HG02870 (cell line): ENCODE results near the gene SIGMAR1.

ENCODE experiments used
- ATAC-seq: cut with Tn5 transposase; IDR thresholded peaks from one replicate; pipeline ENCODE4 v1.9.1; 2021; ENCODE audit warnings: mild to moderate bottlenecking, moderate library complexity; ENCODE audit not compliant: unreplicated experiment

The SIGMAR1 gene

GRCh38 chr9:34606190-34606589 is 31.4 kb downstream of the SIGMAR1 start:
- no peak for ATAC-seq

GRCh38 chr9:34603610-34604231 is 33.9 kb downstream of the SIGMAR1 start:
- no peak for ATAC-seq

- ATAC-seq, result no peak
These were observed 35.5 kb downstream of the SIGMAR1 start for GRCh38 chr9:34601937-34602573.

GRCh38 chr9:34600908-34601307 is 36.7 kb downstream of the SIGMAR1 start:
- ATAC-seq, result no peak

- ATAC-seq, result no peak
These were observed 38.0 kb downstream of the SIGMAR1 start for GRCh38 chr9:34599546-34599945.

- ATAC-seq, result no peak
These were observed 43.4 kb downstream of the SIGMAR1 start for GRCh38 chr9:34594177-34594576.

- no peak for ATAC-seq
These were observed 44.5 kb downstream of the SIGMAR1 start for GRCh38 chr9:34592895-34593601.

GRCh38 chr9:34591917-34592866 is 45.4 kb downstream of the SIGMAR1 start:
- no peak for ATAC-seq

- no peak for ATAC-seq
These were observed 46.2 kb downstream of the SIGMAR1 start for GRCh38 chr9:34591248-34591916.

- no peak for ATAC-seq
These were observed 47.0 kb downstream of the SIGMAR1 start for GRCh38 chr9:34590381-34591247.

- ATAC-seq, result no peak
These were observed 47.8 kb downstream of the SIGMAR1 start, which contains the start of gene CNTFR for GRCh38 chr9:34589636-34590380. CNTFR (minus strand) TSS chr9:34589724; CDS start chr9:34568981, 20,743 bp downstream.

GRCh38 chr9:34588671-34589635 is 48.6 kb downstream of the SIGMAR1 start:
- ATAC-seq, result no peak

- no peak for ATAC-seq
These were observed 50.3 kb downstream of the SIGMAR1 start for GRCh38 chr9:34587271-34587670.

GRCh38 chr9:34585946-34586669 is 51.5 kb downstream of the SIGMAR1 start:
- ATAC-seq, result no peak

GRCh38 chr9:34584970-34585369 is 52.6 kb downstream of the SIGMAR1 start:
- no peak for ATAC-seq
